Neuronal stem cell (in vitro differentiated cells): ENCODE results near the gene APRT.
A peak's percentile ranks its signal among the peaks of the same experiment; 100 is the strongest.

Source experiments
- DNase-seq: peaks from one replicate; pipeline ENCODE4 v3.0.0-alpha.2; 2013; ENCODE audit warnings: low spot score
- H2AFZ ChIP-seq: one replicate; pipeline ENCODE4 v1.6.1; 2013; ENCODE audit warnings: mild to moderate bottlenecking, low read length, inconsistent platforms
- H2AK5ac ChIP-seq: 2 replicates; pipeline ENCODE4 v1.6.1; 2013; ENCODE audit warnings: low read depth, mild to moderate bottlenecking, inconsistent platforms, low read length, moderate library complexity, mixed read lengths
- H2BK120ac ChIP-seq: 2 replicates; pipeline ENCODE4 v1.6.1; 2013; ENCODE audit warnings: low read depth, mild to moderate bottlenecking, inconsistent platforms, low read length, moderate library complexity, mixed read lengths
- H2BK12ac ChIP-seq: one replicate; pipeline ENCODE4 v1.6.1; 2013; ENCODE audit warnings: low read length, inconsistent platforms
- H2BK15ac ChIP-seq: 2 replicates; pipeline ENCODE4 v1.6.1; 2013; ENCODE audit warnings: mild to moderate bottlenecking, low read length, inconsistent platforms, mixed read lengths
- H2BK5ac ChIP-seq: one replicate; pipeline ENCODE4 v1.6.1; 2013; ENCODE audit warnings: inconsistent platforms, mild to moderate bottlenecking, low read length, moderate library complexity
- H3K14ac ChIP-seq: one replicate; pipeline ENCODE4 v1.6.1; 2013; ENCODE audit warnings: low read length, inconsistent platforms
- H3K18ac ChIP-seq: 2 replicates; pipeline ENCODE4 v1.6.1; 2013; ENCODE audit warnings: low read length, inconsistent platforms
- H3K23ac ChIP-seq: 2 replicates; pipeline ENCODE4 v1.6.1; 2013; ENCODE audit warnings: low read depth, mild to moderate bottlenecking, mixed read lengths, low read length, inconsistent platforms; ENCODE audit not compliant: poor library complexity
- H3K27ac ChIP-seq: replicated peaks from 3 replicates; pipeline ENCODE4 v1.5.1; 2013; ENCODE audit warnings: low read length, inconsistent platforms
- H3K27me3 ChIP-seq, 3 experiments: 2 replicates each; pipeline ENCODE4 v1.6.1; 2013; ENCODE audit warnings: low read length in 3 of 3, mild to moderate bottlenecking in 2 of 3, inconsistent platforms in 1 of 3, low read depth in 1 of 3, mixed read lengths in 1 of 3, moderate library complexity in 1 of 3; ENCODE audit not compliant: control insufficient read depth in 3 of 3, insufficient read depth in 3 of 3
- H3K36me3 ChIP-seq, 2 donors: replicated peaks in 1 of 2; 2 replicates each; pipeline ENCODE4 v1.6.1; 2013; ENCODE audit warnings: low read length in 2 of 2; ENCODE audit not compliant: control insufficient read depth in 2 of 2, insufficient read depth in 2 of 2
- H3K4ac ChIP-seq: 2 replicates; pipeline ENCODE4 v1.6.1; 2013; ENCODE audit warnings: inconsistent platforms, mild to moderate bottlenecking, low read length, moderate library complexity
- H3K4me1 ChIP-seq, 2 donors: 1 replicate in 1 of 2; 2 replicates in 1 of 2; pipeline ENCODE4 v1.6.1; 2013; ENCODE audit warnings: low read length in 2 of 2, low read depth in 1 of 2; ENCODE audit not compliant: control insufficient read depth in 2 of 2, insufficient read depth in 1 of 2
- H3K4me2 ChIP-seq: one replicate; pipeline ENCODE4 v1.6.1; 2013; ENCODE audit warnings: mild to moderate bottlenecking, low read length, inconsistent platforms; ENCODE audit not compliant: insufficient read depth, poor library complexity, severe bottlenecking
- H3K4me3 ChIP-seq, 2 donors: 2 replicates each; pipeline ENCODE4 v1.5.1; 2013; ENCODE audit warnings: low read length in 2 of 2, mild to moderate bottlenecking in 2 of 2, inconsistent platforms in 1 of 2, moderate library complexity in 1 of 2
- H3K79me1 ChIP-seq: one replicate; pipeline ENCODE4 v1.6.1; 2013; ENCODE audit warnings: low read depth, mild to moderate bottlenecking, inconsistent platforms, low read length, moderate library complexity
- H3K9ac ChIP-seq: one replicate; pipeline ENCODE4 v1.6.1; 2013; ENCODE audit warnings: mild to moderate bottlenecking, low read depth, low read length, inconsistent platforms; ENCODE audit not compliant: poor library complexity
- H3K9me3 ChIP-seq, 2 donors: replicated peaks in 1 of 2; 2 replicates each; pipeline versions ENCODE3 to v1.6.1; 2013; ENCODE audit warnings: low read length in 2 of 2, mild to moderate bottlenecking in 2 of 2, inconsistent platforms in 1 of 2, low read depth in 1 of 2, mixed read lengths in 1 of 2, moderate library complexity in 1 of 2; ENCODE audit not compliant: control insufficient read depth in 2 of 2, insufficient read depth in 1 of 2
- H4K8ac ChIP-seq: one replicate; pipeline ENCODE4 v1.6.1; 2013; ENCODE audit warnings: low read depth, mild to moderate bottlenecking, inconsistent platforms, low read length, moderate library complexity
- H4K91ac ChIP-seq: one replicate; pipeline ENCODE4 v1.6.1; 2013; ENCODE audit warnings: low read length, low read depth, mild to moderate bottlenecking, inconsistent platforms; ENCODE audit not compliant: poor library complexity
- WGBS, 2 donors: extraction: QIAGEN DNeasy Blood & Tissue Kit; methylation state at CpG; one replicate each; pipeline ENCODE4 v1.1.7; 2013; ENCODE audit warnings: missing lambda C conversion rate in 2 of 2, mixed read lengths in 1 of 2; ENCODE audit not compliant: insufficient read length in 2 of 2, insufficient replicate concordance in 1 of 2; ENCODE audit errors: extremely low coverage in 2 of 2; 5-methylcytosine and 5-hydroxymethylcytosine counted together

APRT gene

DNA sequence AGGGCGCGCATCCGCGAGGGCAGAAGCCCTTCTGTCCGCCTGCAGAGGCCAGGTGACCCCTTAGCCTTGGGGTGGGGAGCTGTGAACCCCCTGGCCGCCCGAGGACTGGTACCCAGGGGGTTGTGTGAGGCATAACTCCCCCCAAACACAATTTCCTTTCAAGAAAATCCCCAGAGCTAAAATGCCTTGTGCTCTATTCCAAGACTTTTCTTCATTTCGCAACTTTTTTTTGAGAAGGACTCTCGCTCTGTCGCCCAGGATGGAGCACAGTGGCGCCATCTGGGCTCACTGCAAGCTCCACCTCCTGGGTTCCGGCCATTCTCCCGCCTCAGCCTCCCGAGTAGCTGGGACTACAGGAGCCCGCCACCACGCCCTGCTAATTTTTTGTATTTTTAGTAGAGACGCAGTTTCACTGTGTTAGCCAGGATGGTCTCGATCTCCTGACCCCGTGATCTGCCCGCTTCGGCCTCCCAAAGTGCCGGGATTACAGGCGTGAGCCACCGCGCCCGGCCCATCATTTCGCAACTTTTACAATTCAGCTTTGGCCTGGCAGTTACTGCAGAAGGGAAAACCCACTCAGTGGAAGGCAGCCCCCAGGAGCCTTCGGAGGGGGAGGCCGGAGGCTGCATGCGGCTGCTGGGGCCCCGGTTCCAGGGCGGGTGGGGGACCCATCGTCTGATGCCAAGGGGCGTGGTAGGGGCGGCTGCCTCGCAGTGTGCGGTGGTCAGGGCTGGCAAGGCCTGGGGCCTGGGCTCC, 963 bp upstream of the APRT start:
- H3K14ac ChIP-seq, result no peak overlapping the region
- H3K4me3 ChIP-seq, result peak overlapping the region; percentile 77 to 78
- peaks cover 26 to 28% of the 10 kb centered on the region in 2 donors for H3K36me3 ChIP-seq
- peak overlapping the region; percentile 29 for H4K8ac ChIP-seq
- peak overlapping the region; percentile 99 for H2BK15ac ChIP-seq
- peak overlapping the region; percentile 100 for H2BK5ac ChIP-seq
- H3K23ac ChIP-seq, result peak overlapping the region; percentile 100
- H3K27ac ChIP-seq, result peak overlapping the region; percentile 94
- WGBS, 2 donors, result no CpG with 5 or more reads among the region's 37 CpGs
- peaks cover 19% of the 10 kb centered on the region for H3K79me1 ChIP-seq
- H3K9ac ChIP-seq, result peak overlapping the region; percentile 96
- H3K4me2 ChIP-seq, result peak overlapping the region; percentile 85
- H4K91ac ChIP-seq, result peak overlapping the region; percentile 2
- H3K27me3 ChIP-seq, result no peaks in the 10 kb centered on the region
- no peak for DNase-seq
- no peak overlapping the region for H2BK120ac ChIP-seq
- H2AK5ac ChIP-seq, result peak overlapping the region; percentile 100
- H3K4ac ChIP-seq, result no peak overlapping the region
- peaks cover 0 to 8% of the 10 kb centered on the region in 2 donors for H3K9me3 ChIP-seq
- peaks cover 10 to 11% of the 10 kb centered on the region in 2 donors for H3K4me1 ChIP-seq
- no peak overlapping the region for H2BK12ac ChIP-seq
- peak overlapping the region; percentile 95 for H2AFZ ChIP-seq
- peak overlapping the region; percentile 99 for H3K18ac ChIP-seq

- H3K4me1 ChIP-seq, result peaks cover 10 to 11% of the 10 kb centered on the region in 2 donors
- whole genome bisulfite sequencing, 2 donors, result no CpG with 5 or more reads among the region's 65 CpGs
- no peak overlapping the region for H3K27ac ChIP-seq
- peak overlapping the region; percentile 100 for H2BK5ac ChIP-seq
- peak overlapping the region; percentile 77 to 88 for H3K4me3 ChIP-seq
- H2BK12ac ChIP-seq, result no peak overlapping the region
- H3K4me2 ChIP-seq, result peak overlapping the region; percentile 85
- H3K9me3 ChIP-seq, result peaks cover 0 to 8% of the 10 kb centered on the region in 2 donors
- peaks cover 41 to 44% of the 10 kb centered on the region in 2 donors for H3K36me3 ChIP-seq
- peak overlapping the region; percentile 96 for H2AK5ac ChIP-seq
- H2BK15ac ChIP-seq, result peak overlapping the region; percentile 85
- peaks cover 31% of the 10 kb centered on the region for H3K79me1 ChIP-seq
- no peak overlapping the region for H4K91ac ChIP-seq
- H4K8ac ChIP-seq, result no peak overlapping the region
- H3K14ac ChIP-seq, result no peak overlapping the region
- no peaks in the 10 kb centered on the region for H3K27me3 ChIP-seq
- H2AFZ ChIP-seq, result peak overlapping the region; percentile 95
- H3K4ac ChIP-seq, result no peak overlapping the region
- peak overlapping the region; percentile 98 for H3K18ac ChIP-seq
- H2BK120ac ChIP-seq, result no peak overlapping the region
- peak overlapping the region; percentile 93 for H3K9ac ChIP-seq
- H3K23ac ChIP-seq, result peak overlapping the region; percentile 100
- DNase-seq, result no peak
Observed at GRCh38 chr16:88810912-88811768, 588 bp downstream of the APRT start.

DNA sequence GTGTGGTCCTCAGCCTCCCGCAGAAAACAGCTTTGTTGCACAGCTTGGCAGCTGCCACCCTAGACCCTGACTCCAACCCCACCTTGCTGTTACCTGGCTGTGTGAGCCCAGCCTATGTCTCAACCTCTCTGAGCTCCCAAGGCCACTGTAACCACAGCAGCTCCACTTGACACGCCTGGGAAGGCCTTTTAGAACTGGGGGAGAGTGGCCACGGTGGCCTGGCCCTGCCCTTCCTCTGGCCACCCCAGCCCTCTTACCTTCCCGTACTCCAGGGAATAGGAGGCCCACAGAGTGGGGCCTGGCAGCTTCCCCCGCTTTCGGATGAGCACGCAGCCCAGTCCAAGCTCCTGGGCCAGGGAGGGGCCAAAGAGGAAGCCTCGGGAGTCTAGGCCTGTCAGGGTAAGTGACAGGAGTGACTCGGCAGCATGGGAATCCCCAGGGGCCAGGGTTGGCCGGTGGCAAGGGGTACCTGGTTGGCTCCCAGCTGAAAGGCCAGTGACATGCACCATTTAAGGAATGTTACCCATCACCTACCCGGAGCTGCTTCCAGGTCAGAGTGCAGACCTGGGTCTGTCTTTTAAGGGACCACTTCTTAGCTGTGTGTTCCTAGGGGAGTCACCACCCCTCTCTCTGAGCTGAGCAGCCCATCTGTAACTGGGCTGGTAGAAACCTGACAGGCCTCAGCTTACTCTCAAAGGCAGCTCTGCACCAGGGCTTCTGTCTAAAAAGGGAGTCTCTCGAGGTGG, 1.4 kb downstream of the APRT start:
- Histone ChIP-seq H2BK120ac (no peak overlapping the region), H3K9ac (peak overlapping the region; percentile 93), H4K8ac (no peak overlapping the region), H2BK15ac (peak overlapping the region; percentile 85), H2AFZ (no peak overlapping the region), H3K4me2 (peak overlapping the region; percentile 85), H2BK5ac (no peak overlapping the region), H3K4me1 (peaks cover 10 to 11% of the 10 kb centered on the region in 2 donors), H3K4ac (no peak overlapping the region), H3K79me1 (peaks cover 39% of the 10 kb centered on the region), H3K18ac (peak overlapping the region; percentile 27), H3K9me3 (peaks cover 2 to 8% of the 10 kb centered on the region in 2 donors), H3K23ac (peak overlapping the region; percentile 22), H3K27ac (peak overlapping the region; percentile 43), H4K91ac (no peak overlapping the region), H2BK12ac (no peak overlapping the region), H3K36me3 (peaks cover 47 to 52% of the 10 kb centered on the region in 2 donors), H3K4me3 (peak overlapping the region; percentile 77 to 88), H3K14ac (no peak overlapping the region), H2AK5ac (peak overlapping the region; percentile 96), H3K27me3 (no peaks in the 10 kb centered on the region)
- no peak for DNase-seq
- WGBS, 2 donors, result no CpG with 5 or more reads among the region's 12 CpGs
